ENCODE results near the gene ZFP3.
A peak's percentile ranks its signal among the peaks of the same experiment; 100 is the strongest.

Gene ZFP3

DNA sequence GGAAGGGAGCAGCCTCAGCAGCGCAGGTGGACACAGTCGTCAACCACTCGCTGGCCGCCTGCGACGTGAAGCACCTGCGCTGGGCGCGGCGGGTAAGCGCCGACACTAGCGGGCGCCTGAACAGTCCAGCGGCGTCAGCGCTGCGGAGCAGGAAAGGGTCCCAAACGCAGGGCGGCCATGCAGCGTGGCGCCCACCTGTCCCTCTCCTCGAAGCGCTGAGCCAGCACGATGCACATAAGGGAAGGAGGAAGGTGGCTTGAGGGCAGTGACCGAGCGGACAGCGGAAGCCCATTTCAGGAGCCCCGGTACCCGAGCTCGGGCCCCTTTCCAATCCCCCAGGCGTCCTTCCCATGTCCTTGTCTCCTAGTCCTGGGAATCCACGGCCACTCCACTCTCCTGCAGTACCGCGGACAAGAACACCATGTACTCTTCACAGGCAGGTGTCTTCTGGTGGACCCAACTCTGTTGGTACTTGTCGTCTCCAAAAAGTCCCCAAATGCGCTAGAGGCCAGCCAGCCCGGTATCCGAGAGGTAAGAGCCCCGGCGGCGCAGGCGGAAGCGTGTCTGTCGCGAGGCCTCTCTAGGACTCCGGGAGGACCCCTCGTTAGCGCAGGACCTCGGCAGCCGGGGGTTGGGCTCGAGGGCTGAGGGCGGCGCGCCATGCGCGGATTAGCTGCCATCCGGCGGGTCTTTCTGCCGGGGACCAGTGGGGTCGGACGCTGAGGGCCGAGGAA is 19.0 kb downstream of the ZFP3 start:
- TF ChIP-seq, protein P1, sequence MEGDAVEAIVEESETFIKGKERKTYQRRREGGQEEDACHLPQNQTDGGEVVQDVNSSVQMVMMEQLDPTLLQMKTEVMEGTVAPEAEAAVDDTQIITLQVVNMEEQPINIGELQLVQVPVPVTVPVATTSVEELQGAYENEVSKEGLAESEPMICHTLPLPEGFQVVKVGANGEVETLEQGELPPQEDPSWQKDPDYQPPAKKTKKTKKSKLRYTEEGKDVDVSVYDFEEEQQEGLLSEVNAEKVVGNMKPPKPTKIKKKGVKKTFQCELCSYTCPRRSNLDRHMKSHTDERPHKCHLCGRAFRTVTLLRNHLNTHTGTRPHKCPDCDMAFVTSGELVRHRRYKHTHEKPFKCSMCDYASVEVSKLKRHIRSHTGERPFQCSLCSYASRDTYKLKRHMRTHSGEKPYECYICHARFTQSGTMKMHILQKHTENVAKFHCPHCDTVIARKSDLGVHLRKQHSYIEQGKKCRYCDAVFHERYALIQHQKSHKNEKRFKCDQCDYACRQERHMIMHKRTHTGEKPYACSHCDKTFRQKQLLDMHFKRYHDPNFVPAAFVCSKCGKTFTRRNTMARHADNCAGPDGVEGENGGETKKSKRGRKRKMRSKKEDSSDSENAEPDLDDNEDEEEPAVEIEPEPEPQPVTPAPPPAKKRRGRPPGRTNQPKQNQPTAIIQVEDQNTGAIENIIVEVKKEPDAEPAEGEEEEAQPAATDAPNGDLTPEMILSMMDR (IDR thresholded peaks at IDR 0.05; ENCODE audit: unreplicated experiment in 3 of 3): no peak
- Mint-ChIP-seq H3K27me3 (ENCODE audit: low read depth) (peaks cover 6% of the 10 kb centered on the region), H3K27ac (peak overlapping the region; percentile 66 to 90 (median 87))

DNA sequence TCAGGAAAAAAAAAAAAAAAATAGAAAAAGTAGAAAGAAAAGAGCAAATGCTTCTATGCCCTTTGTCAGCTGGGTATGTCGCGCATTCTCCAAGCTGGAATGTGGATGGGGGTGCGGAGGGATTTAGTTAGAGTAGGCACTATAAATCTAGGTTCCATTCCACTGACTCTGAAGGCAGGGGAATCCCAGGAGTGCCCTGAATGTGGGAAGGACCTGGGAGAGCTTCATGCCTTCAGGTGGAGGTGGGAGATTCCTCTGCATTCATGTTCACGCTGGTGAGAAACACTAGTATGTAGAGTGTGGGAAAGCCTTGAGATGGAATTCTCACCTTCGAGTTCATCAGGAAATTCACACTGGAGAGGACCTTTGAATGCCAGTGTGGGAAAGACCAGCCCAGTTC is 21.0 kb downstream of the ZFP3 start:
- H3K27me3 Mint-ChIP-seq (ENCODE audit: low read depth): peaks cover 6% of the 10 kb centered on the region
- peaks cover 23% of the 10 kb centered on the region for H3K36me3 Mint-ChIP-seq (ENCODE audit: low read depth)
- H3K4me3 Mint-ChIP-seq: peak overlapping the region in 1 of 3 experiments; percentile 54
- H3K4me1 Mint-ChIP-seq: no peaks in the 10 kb centered on the region
- H3K9me3 Mint-ChIP-seq: peaks cover 19% of the 10 kb centered on the region
- no peak overlapping the region for H3K27ac Mint-ChIP-seq
- TF ChIP-seq, protein P1 (IDR thresholded peaks at IDR 0.05; ENCODE audit: unreplicated experiment in 3 of 3): no peak

More for the DNA sequence above, 19.0 kb downstream of the ZFP3 start:
- Mint-ChIP-seq H3K4me1 (no peaks in the 10 kb centered on the region), H3K4me3 (peak overlapping the region; percentile 98 to 99 (median 98)), H3K9me3 (peaks cover 35% of the 10 kb centered on the region), H3K36me3 (ENCODE audit: low read depth) (peaks cover 27% of the 10 kb centered on the region)

- Mint-ChIP-seq H3K4me1 (no peaks in the 10 kb centered on the region), H3K27ac (no peak overlapping the region), H3K4me3 (peak overlapping the region in 2 of 3 experiments; percentile 28 to 58), H3K27me3 (ENCODE audit: low read depth) (peaks cover 6% of the 10 kb centered on the region), H3K9me3 (peaks cover 17% of the 10 kb centered on the region), H3K36me3 (ENCODE audit: low read depth) (peaks cover 32% of the 10 kb centered on the region)
- TF ChIP-seq, protein P1 (IDR thresholded peaks at IDR 0.05; ENCODE audit: unreplicated experiment in 3 of 3): no peak
These were observed 22.6 kb downstream of the ZFP3 start for GRCh38 chr17:5100832-5101231.

DNA sequence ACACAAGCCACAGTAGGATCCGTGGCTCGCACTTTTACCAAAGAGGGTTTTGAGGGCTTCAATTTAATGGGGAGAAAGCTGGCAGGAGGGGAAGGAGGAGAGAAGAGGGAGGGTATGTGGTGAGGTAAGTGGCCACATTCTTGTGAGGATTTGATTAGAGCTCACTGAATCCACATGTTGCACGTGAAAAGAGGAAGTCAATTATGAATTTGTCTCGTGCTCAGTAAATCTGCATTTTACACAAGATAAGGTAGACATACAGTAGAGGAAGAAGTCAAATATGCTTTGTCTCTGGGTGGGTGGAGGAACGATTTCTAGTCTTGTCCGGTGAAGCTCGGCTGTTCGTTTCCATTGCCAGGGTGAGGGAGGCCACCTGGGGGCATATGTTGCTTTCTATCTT is 32.5 kb downstream of the ZFP3 start:
- peaks cover 16% of the 10 kb centered on the region for H3K4me1 Mint-ChIP-seq
- H3K36me3 Mint-ChIP-seq (ENCODE audit: low read depth): peaks cover 52% of the 10 kb centered on the region
- no peaks in the 10 kb centered on the region for H3K27me3 Mint-ChIP-seq (ENCODE audit: low read depth)
- peak overlapping the region; percentile 46 to 91 (median 79) for H3K27ac Mint-ChIP-seq
- peak overlapping the region; percentile 86 to 94 (median 91) for H3K4me3 Mint-ChIP-seq
- peaks cover 2% of the 10 kb centered on the region for H3K9me3 Mint-ChIP-seq
- TF ChIP-seq, protein P1 (IDR thresholded peaks at IDR 0.05; ENCODE audit: unreplicated experiment in 3 of 3): no peak

- Mint-ChIP-seq H3K4me3 (peak within 1 kb of the TSS; percentile 86 to 94 (median 91)), H3K4me1 (peaks cover 16% of the 10 kb centered on the region), H3K36me3 (ENCODE audit: low read depth) (peaks cover 45% of the 10 kb centered on the region), H3K27ac (peak within 1 kb of the TSS; percentile 85 to 97 (median 93)), H3K9me3 (no peaks in the 10 kb centered on the region), H3K27me3 (ENCODE audit: low read depth) (no peaks in the 10 kb centered on the region)
- TF ChIP-seq, protein P1 (IDR thresholded peaks at IDR 0.05; ENCODE audit: unreplicated experiment in 3 of 3): no peak
These were observed 33.3 kb downstream of the ZFP3 start, which contains the start of gene ZNF232 for GRCh38 chr17:5111402-5112204. ZNF232 (minus strand) TSS chr17:5111878; CDS start chr17:5111822, 56 bp downstream.

Measured in nephron (organoid).